Inflammatory macrophage treated with lipopolysaccharide for 4 hours (primary cell): ENCODE results near the gene ZRANB1.

Experiments used
- DNase-seq: peaks from one replicate; pipeline ENCODE4 v3.0.0-alpha.2; 2020

ZRANB1 gene

DNA sequence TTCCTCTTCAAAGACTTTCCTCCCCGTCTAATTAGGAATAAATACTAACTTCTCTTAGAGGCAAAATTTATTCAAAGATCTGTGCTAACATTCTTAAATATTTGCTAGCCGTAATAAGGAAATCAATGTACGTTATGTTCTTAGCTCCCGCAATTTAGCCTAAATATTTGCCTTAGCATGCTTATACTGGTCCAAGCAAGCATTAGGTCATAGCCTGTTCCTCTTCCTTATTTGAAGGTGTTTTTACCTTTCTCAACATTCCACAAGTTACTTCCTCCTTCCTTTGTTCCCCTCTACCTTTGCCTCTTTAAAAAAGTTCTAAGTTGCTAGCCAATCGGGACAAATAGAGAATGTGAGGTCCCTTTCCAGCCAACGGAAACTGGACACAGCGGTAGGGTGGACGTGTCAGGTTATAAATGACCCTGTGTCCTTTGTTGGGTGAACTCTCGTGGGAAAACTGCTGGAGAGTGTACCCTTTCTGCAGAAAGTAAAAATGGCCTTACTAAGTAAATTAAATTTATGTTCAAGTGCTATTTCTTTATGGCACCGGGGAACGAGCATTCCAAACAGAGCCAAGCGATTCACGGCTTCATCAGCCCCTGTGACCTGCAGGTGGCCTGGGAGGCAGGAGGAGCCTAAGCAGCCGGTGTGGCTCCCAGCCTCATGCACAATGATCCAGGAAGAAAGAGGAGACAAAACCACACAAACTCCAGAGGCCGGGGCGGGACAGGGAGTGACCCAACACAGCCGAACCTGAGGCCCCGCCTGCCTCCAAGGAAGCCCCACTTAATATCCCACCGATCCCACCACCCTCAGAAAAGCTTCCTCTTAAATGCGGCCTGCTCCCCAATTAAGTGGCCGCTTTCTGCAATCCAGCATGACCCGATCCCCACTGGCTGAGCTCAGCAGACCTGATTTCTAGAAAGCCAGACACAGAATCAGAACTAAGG lies 67.0 kb downstream of the ZRANB1 start:
- DNase-seq = no peak

DNA sequence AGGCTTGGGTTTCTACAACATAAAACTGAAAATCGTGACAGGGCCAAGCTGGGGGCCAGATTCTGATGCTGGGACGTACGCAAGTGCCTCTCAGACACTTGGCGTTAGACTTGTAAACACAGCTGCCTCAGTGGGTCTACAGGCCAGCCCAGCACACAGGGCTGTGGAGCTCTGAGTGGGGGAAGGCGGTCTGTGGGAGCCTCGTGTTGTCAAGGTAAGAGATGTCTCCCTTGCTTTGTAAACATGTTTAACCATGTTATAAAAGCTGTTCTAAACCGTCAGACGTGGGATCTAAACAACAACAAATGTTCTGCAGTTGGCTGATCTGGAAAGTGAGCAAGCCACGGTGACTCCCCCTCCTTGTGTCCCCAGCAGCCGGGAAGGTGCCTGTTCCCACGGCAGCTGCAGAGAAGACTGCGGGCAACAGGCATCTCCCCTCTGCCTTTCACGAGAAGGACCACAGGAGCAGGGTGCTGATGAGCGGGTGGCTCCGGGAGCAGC lies 67.8 kb downstream of the ZRANB1 start:
- no peak for DNase-seq

DNA sequence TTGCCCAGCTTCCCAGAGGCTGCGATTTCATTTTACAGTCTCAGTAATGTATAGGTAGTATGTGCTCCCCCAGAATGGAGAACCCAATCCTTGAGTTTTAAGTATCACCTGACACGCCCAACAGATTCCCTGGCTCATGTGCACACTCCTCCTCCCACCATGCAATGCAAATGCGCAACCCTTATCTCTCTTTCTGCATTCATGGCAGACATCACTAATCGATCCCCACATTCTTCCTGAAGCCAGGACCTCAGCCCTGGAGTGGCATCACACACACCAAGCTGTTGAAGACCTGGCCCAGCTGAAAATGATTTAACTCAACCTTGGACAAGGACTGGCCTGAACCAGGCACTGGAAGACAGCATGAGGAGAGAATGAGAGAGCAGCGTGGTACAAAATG lies 68.4 kb downstream of the ZRANB1 start:
- no peak for DNase-seq

DNA sequence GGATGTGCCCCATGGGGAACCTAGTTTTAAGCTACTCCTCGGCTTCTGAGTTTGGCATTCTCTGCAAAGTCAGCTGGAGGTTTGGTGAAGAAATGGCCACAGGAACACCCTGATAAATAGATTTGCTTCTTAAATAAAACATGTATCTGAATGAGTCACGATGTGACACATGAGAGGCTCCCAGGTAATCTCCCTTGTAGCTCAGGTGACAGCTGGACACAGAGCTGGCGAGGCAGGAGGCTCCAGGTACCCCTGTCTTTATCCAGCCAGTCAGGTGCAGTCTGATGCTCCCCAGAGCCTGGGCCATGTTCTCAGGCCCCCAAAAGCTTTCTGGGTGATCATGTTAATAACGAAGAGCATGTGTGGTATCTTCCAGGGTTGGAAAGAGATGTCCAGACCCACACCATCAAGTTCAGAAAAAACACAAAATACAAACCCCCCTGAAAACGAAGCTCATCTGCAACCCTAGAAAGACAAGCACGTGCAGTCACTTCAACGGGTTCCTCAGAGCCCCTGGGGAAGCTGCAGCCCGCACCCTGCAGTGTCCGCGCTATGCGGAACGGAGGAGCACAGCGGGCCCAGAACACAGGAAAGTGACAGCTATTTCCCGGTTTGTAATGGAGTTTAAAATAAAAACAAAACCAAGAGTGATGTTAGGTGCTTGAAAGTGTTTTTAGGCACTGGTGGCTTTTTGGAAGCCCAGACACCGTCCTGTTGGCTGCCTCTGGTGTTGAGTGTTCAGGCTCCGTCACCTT lies 69.4 kb downstream of the ZRANB1 start:
- DNase-seq = no peak

- no peak for DNase-seq
Measured at GRCh38 chr10:125011926-125012705, 70.2 kb downstream of the ZRANB1 start.

- no peak for DNase-seq
Measured at GRCh38 chr10:125012851-125013528, 71.1 kb downstream of the ZRANB1 start.

DNA sequence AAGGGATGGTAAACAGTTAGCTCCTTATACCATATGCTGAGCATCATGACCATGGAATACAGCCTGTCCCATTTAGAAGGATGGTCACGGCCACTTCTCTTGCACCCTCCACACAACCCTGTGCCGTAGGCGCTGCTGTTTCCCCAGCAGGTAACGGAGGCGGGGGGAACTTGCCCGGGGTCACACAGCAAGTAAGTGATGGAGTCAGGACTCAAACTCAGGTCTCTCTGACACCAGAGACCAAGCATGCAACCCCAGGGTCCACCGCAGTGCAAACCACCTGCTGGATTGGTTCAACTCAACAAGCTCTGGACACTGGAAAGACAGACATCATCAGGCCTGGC lies 71.6 kb downstream of the ZRANB1 start:
- DNase-seq = no peak

DNA sequence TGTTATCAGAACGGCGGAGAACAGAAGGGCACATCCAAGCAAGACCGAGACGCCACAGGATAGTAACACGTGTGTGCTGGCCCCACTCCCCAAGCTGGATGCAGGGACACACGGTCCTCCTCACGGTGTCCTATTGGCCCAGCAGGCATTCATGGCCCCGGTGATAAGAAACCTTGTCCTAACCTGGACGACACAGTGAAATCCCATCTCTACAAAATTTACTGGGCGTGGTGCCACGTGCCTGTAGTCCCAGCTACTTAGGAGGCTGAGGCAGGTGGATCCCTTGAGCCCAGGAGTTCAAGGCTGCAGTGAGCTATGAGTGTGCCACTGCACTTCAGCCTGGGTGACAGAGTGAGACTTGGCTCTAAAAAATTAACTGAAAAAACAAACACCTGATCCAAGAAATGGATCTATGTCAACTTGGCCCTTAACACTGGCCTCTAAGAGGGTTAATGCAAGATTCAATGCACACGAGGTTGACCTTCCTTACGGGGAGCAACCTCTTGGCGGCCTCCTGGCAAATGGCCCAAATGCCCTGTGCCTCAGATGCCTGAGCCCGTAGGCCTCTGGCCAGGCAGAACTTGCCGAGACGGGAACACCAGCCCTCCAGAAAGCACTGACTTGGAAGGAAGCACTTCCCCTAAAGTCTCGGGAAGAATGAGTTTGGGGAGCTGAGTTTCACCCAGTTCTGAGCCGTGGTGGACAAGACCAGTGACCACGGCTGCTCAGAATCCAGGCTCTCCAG lies 72.3 kb downstream of the ZRANB1 start:
- no peak for DNase-seq

DNA sequence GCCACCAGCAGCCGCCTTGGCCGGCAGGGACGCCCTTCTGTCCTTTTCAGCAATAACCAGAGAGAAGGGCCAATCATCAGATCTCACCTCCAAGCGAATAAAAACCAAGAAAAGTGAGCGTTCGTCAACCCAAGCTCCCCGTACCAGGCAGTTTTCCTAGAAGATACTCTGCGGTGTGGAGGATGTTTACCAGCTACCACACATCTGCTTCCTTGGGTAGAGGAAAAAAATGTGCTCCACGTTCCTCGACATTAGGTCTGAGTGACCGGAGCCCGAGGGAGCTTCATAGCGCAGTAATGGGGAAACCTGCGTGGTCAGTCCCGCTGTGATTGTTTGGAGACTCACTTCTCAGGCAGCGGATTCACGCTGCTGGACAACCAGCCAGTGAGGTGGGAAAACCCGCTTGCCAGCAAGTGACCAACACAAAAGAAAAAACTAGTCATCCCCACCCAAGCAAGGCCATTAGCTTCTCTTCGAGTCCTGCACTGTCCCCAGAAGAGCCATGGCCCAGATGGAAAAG lies 73.0 kb downstream of the ZRANB1 start:
- DNase-seq = no peak

DNA sequence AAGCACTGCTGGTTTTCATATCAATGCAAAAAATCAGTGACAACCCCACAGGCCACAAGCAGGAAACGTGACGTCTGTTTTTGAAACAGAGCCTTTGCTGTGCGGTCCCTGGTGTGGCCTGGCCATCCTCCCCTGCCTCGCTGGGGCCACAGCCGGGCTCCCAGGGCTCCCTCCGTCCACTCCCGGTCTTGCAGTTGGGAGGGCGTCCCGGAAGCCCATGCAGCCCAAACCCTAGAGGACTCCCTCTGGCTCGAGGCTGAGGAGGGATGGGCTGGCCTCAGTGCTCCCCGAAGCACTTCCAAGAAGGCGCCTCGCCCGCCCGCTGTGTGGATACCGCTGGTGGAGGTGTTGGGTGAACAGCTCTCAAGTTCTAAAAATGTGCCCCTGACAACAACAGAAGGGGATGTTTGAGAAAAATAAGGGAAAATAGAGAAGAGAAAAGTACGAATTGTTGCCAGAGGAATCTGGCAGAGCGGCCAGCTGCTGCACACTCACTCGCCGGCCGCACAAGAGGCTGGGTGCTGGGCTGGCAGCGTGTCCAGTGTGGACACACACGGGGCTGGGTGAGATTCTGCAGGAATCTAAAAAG lies 73.5 kb downstream of the ZRANB1 start:
- DNase-seq = no peak

DNA sequence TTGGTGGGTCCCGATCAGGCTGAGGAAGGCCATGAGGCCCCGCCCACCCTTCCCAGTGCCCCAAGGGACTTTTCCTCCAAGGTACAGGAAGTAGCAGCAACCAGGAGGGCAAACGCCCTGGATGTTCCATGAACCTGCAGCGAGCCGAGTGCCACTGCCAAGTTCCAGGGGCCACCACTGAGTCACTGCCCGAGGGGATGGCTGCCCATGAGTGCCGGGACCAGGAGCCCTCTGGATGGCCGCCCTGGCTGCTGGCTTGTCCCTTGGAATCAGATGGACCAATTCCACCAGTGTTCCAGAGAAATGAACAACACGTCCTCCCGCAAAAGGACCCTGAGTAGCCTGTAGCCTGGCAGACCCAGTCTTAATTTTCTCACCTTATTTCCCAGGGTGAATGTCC lies 74.2 kb downstream of the ZRANB1 start:
- DNase-seq = no peak

DNA sequence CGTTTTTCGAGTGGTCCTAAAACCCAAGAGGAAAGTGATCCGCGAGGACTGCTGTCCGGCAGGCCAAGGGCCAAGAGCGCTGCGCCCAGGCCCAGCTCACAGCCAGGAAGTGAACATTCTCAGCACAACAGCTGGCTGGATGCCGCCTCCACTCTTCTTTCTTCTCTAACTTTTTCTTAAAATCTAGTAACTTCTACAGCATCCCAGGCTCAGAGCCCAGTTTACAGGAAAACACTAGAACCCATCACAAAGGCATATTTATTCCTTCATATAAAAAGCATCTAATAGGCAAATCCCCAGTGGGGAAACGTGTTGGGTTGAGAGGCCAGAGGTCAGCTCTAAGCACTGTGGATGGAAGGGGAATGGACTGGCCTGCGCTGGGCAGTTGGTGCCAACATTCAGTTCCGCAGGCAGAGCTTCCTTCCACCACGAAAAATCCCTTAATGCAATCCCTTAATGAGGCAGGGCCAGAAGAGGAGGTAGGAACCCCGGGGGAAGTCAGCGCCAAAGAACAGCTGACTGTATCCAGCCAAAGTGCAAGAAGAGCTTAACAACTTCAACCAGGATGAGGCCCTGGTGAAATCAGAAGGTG lies 74.8 kb downstream of the ZRANB1 start:
- DNase-seq = no peak

GRCh38 chr10:125017547-125018298 lies 75.8 kb downstream of the ZRANB1 start:
- no peak for DNase-seq

- DNase-seq = peak; percentile 1
Measured at GRCh38 chr10:125018576-125019143, 76.7 kb downstream of the ZRANB1 start.

GRCh38 chr10:125020386-125020785 lies 78.5 kb downstream of the ZRANB1 start:
- DNase-seq = no peak

DNA sequence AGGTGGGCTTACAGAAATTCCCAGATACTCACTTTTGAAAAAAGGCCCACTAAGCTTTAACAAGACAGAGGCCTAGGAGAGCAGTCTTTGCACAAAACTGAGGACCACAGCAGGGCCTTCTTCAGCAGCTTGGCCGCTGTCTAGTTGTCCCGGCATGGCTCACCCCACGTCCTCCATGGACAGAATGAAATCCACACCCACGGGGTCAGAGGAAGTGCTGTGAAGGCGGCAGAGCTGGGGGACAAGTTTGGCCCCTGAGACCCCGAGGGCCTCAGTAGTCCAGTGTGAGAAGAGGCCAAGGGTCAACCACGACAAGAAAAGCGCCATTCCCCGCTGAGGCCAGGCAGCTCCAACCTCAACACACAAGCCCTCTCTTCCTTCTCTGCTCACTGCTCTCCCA lies 78.9 kb downstream of the ZRANB1 start:
- DNase-seq = no peak

GRCh38 chr10:125021686-125022344 lies 79.9 kb downstream of the ZRANB1 start:
- no peak for DNase-seq

GRCh38 chr10:125022671-125023070 lies 80.7 kb downstream of the ZRANB1 start:
- no peak for DNase-seq

GRCh38 chr10:125023255-125023654 lies 81.3 kb downstream of the ZRANB1 start:
- DNase-seq = no peak
